ENCODE data around the gene ANKH.
"Not testable (repeated sequence)": the region's sequence is repeated elsewhere in the genome, so short reads cannot be mapped to it uniquely, and the experiment has no call there.

Gene ANKH

GRCh38 chr5:14884062-14884612 is 12.6 kb upstream of the ANKH start:
- DNase-seq (ENCODE audit: low read depth in 2 of 3, low spot score in 2 of 3), result no peak

- no peak for DNase-seq (ENCODE audit: low read depth in 2 of 3, low spot score in 2 of 3)
Measured at GRCh38 chr5:14882658-14883580, 11.3 kb upstream of the ANKH start.

GRCh38 chr5:14881826-14882225 is 10.2 kb upstream of the ANKH start:
- DNase-seq (ENCODE audit: low read depth in 2 of 3, low spot score in 2 of 3), result no peak

- DNase-seq (ENCODE audit: low read depth in 2 of 3, low spot score in 2 of 3), result no peak
Measured at GRCh38 chr5:14880688-14881087, 9.1 kb upstream of the ANKH start.

- no peak for DNase-seq (ENCODE audit: low read depth in 2 of 3, low spot score in 2 of 3)
Measured at GRCh38 chr5:14879937-14880589, 8.5 kb upstream of the ANKH start.

GRCh38 chr5:14879393-14879792 is 7.8 kb upstream of the ANKH start:
- no peak for DNase-seq (ENCODE audit: low read depth in 2 of 3, low spot score in 2 of 3)

- DNase-seq (ENCODE audit: low read depth in 2 of 3, low spot score in 2 of 3), result not testable (repeated sequence)
Measured at GRCh38 chr5:14878192-14878591, 6.6 kb upstream of the ANKH start.

- no peak for DNase-seq (ENCODE audit: low read depth in 2 of 3, low spot score in 2 of 3)
Measured at GRCh38 chr5:14876095-14876494, 4.5 kb upstream of the ANKH start.

GRCh38 chr5:14873790-14874189 is 2.2 kb upstream of the ANKH start:
- DNase-seq (ENCODE audit: low read depth in 2 of 3, low spot score in 2 of 3), result no peak

- no peak for DNase-seq (ENCODE audit: low read depth in 2 of 3, low spot score in 2 of 3)
Measured at GRCh38 chr5:14873093-14873492, 1.5 kb upstream of the ANKH start.

GRCh38 chr5:14872070-14872989 is 752 bp upstream of the ANKH start:
- DNase-seq (ENCODE audit: low read depth in 2 of 3, low spot score in 2 of 3), result peak; percentile 22 to 32 (median 29)

GRCh38 chr5:14870337-14871213 is 1.0 kb downstream of the ANKH start:
- peak in 1 of 3 experiments; percentile 38 for DNase-seq (ENCODE audit: low read depth in 2 of 3, low spot score in 2 of 3)

GRCh38 chr5:14869668-14870164 is 1.9 kb downstream of the ANKH start:
- no peak for DNase-seq (ENCODE audit: low read depth in 2 of 3, low spot score in 2 of 3)

GRCh38 chr5:14869233-14869632 is 2.3 kb downstream of the ANKH start:
- DNase-seq (ENCODE audit: low read depth in 2 of 3, low spot score in 2 of 3), result no peak

- DNase-seq (ENCODE audit: low read depth in 2 of 3, low spot score in 2 of 3), result no peak
Measured at GRCh38 chr5:14868771-14869170, 2.8 kb downstream of the ANKH start.

- DNase-seq (ENCODE audit: low read depth in 2 of 3, low spot score in 2 of 3), result no peak
Measured at GRCh38 chr5:14864181-14864812, 7.3 kb downstream of the ANKH start.

- DNase-seq (ENCODE audit: low read depth in 2 of 3, low spot score in 2 of 3), result no peak
Measured at GRCh38 chr5:14863105-14863504, 8.5 kb downstream of the ANKH start.

GRCh38 chr5:14861123-14861765 is 10.3 kb downstream of the ANKH start:
- no peak for DNase-seq (ENCODE audit: low read depth in 2 of 3, low spot score in 2 of 3)

- DNase-seq (ENCODE audit: low read depth in 2 of 3, low spot score in 2 of 3), result no peak
Measured at GRCh38 chr5:14859980-14860379, 11.6 kb downstream of the ANKH start.
